Measurements from ENCODE around the gene HAUS1.
"Not testable (repeated sequence)": the region's sequence is repeated elsewhere in the genome, so short reads cannot be mapped to it uniquely, and the experiment has no call there.

HAUS1 gene

DNA sequence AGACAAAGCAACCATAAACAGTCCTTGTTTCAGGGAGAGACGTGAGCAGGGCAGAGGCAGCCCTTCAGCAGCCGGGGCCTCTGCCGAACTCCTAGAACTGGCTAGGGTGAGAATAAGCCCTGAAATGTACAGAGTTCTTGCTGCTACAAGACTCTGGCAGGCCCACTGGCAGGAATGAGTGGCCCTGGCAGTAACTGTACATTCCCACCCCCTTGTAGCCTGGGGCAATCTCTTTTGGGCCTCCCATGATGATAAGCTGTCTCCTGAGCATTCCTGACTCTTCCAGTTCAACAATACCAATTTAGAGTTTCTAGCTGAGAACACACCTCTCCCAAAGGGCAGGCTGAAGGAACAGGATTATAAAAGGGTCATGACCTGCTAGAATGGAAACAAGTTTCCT, 54.3 kb downstream of the HAUS1 start:
- DNase-seq: no peak

DNA sequence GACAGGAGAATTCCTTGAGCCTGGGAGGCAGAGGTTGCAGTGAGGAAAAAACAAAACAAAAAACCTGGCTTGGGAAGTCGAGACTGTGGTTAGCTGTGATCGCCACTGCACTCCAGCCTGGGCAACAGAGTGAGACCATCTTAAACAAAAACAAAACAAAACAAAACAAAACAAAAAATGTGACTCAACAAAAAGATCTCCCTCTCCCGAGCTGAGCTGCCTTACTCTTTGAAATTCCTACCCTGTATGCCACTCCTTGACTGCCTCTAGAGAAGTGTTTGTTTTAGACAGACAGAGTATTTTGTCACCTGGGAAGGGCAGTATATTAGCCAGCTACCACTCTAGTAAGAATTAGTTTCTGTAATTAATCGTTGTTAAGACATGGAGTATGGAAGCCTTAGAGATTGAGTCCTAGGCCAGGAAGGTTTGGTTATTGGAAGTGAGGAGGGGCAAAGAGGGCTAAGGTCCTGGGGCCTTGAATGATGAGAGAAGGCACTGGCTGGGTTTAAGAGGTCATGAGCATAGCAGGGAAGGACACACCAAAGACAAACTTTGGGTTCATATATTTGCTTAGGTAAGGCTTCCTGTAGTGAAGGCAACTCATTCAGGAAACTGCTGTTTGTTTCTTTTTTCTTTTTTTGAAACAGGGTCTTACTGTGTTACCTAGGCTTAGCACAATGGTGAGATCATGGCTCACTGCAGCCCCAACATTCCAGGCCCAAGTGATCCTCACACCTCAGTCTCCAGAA, 56.0 kb downstream of the HAUS1 start:
- no peak for DNase-seq

- not testable (repeated sequence) for DNase-seq
These were observed 56.7 kb downstream of the HAUS1 start for GRCh38 chr18:46160840-46161239.

DNA sequence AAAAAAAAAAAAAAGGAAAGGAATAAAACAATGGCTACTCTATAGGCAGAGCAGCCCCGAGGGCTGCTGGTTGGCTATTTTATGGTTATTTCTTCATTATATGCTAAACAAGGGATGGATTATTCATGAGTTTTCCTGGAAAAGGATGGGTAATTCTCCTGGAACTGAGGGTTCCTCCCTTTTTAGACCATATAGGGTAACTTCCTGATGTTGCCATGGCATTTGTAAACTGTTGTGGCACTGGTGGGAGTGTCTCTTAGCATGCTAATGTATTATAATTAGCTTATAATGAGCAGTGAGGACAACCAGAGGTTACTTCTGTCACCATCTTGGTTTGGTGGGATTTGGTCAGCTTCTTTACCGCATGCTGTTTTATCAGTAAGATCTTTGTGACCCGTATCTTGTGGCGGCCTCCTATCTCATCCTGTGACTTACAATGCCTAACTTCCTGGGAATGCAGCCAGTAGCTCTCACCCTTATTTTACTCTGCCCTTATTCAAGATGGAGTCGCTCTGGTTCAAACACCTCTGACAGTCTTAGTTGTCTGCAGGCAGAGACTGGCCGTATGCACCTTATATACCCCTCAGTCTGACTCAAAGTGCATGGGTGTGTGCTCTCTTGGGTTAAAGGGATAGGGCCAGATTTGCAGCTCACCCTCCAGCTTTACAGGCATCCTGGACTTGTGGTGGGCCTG, 57.7 kb downstream of the HAUS1 start:
- DNase-seq: no peak

GRCh38 chr18:46163091-46163490, 58.9 kb downstream of the HAUS1 start:
- DNase-seq: no peak

- no peak for DNase-seq
These were observed 59.8 kb downstream of the HAUS1 start for GRCh38 chr18:46163941-46164499.

DNA sequence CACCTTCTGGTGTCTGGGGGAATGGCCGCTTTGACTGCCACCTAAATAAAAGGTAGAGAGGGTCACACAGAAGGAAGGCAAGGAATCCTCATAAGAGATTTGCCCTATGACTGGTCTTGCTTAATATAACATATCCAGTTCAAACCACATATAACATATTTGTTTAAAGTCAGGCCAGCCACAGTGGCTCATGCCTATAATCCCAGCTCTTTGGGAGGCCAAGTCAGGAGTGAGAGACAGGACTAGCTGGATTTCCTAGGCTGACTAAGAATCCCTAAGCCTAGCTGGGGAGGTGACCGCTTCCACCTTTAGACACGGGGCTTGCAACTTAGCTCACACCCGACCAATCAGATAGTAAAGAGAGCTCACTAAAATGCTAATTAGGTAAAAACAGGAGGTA, 60.3 kb downstream of the HAUS1 start:
- not testable (repeated sequence) for DNase-seq

DNA sequence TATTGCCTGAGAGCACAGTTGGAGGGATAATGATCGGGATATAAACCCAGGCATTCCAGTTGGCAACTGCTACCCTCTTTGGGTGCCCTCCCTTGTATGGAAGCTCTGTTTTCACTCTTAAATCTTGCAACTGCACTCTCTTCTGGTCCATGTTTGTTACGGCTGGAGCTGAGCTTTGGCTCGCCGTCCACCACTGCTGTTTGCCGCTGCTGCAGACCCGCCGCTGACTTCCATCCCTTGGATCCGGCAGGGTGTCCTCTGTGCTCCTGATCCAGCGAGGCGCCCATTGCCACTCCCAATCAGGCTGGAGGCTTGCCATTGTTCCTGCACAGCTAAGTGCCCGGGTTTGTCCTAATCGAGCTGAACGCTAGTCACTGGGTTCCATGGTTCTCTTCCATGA, 60.7 kb downstream of the HAUS1 start:
- no peak for DNase-seq

GRCh38 chr18:46166261-46166970, 62.2 kb downstream of the HAUS1 start:
- no peak for DNase-seq

GRCh38 chr18:46167971-46168370, 63.8 kb downstream of the HAUS1 start:
- DNase-seq: no peak

DNA sequence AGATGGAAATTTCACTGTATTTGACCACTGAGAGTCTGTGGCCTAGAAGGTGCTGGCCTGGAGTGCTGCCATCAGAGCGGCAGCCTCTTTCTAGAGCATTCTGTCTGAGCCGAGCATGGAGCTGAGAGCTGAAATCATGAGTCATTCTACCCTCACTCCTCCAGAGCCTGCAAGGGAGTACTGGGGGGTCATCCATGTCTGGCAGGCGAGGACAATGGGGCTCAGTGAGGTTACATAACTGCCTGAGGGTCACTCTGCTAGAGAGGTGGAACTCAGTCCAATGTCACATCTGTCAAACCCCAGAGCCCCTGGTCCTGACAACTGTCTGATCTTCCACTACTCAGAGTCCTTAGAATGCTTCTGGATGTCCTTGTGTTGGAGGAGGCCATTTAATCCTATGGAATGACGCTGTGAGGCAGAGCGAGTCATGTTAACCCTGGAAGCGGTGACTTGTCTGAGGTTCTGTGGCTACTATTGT, 65.3 kb downstream of the HAUS1 start:
- no peak for DNase-seq

- DNase-seq: no peak
These were observed 67.1 kb downstream of the HAUS1 start for GRCh38 chr18:46171331-46171730.

GRCh38 chr18:46173393-46174341, 69.5 kb downstream of the HAUS1 start:
- peak; percentile 81 for DNase-seq

DNA sequence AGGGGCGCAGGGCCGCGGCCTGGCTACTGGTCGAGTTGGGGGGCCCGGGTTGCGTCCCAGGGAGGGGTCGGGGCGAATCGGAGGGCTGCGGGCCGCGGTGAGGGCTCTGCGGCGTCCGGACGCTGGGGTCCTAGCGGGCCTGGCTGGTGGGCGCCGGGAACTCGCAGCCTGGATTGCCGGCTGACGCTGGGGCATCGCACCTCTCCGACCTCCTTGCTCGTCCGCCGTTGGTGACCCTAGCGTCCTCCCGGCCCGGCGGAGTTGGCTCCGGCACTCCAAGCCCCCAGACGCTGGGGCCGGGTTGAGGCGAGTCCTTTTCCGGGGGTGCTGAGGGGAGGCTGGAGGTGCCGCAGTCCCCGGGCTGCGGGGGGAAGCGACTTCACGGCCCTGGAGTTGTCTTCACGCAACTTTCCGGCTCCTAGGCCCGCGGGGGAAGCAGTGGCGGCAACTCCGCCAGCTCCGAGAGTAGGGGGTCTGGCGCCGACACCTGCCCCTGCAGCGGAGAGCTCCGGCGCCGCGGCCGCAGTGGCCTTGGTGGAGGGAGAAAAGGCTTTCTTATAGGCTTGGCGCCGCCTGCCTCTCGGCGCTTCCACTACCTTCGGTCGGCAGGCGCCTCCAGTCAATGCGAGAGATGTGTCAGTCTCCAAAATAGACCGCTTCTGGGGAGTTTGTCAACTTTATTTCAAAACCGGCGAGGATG, 70.3 kb downstream of the HAUS1 start:
- no peak for DNase-seq

GRCh38 chr18:46176001-46176400, 71.8 kb downstream of the HAUS1 start:
- DNase-seq: no peak

Measured in DMS 273 treated with DMSO at 0.1 percent for 48 hours (cell line).